HG02763 (cell line): ENCODE data around the gene SORCS3.

Experiments
- ATAC-seq: cut with Tn5 transposase; IDR thresholded peaks from one replicate; pipeline ENCODE4 v1.9.1; 2021; ENCODE audit warnings: mild to moderate bottlenecking, moderate library complexity; ENCODE audit not compliant: unreplicated experiment

Gene SORCS3

DNA sequence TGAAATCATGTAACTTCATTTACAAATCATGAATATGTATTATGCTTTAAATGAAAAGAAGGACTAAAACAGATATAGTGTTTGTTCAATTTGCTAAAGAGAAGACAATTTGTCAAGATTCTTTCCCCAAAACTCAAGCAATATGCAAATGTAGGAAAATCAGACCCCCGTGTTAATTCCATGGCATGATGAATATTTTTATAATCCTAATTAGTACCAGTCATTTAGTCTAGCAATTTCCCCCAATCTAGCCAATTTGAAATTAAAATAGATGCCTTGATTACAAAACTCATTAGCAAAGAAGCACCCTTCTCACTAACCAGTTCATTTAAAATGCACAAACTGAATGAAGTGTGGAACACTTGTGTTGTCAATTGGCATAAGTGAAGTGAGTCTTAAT lies 347.6 kb downstream of the SORCS3 start:
- no peak for ATAC-seq

DNA sequence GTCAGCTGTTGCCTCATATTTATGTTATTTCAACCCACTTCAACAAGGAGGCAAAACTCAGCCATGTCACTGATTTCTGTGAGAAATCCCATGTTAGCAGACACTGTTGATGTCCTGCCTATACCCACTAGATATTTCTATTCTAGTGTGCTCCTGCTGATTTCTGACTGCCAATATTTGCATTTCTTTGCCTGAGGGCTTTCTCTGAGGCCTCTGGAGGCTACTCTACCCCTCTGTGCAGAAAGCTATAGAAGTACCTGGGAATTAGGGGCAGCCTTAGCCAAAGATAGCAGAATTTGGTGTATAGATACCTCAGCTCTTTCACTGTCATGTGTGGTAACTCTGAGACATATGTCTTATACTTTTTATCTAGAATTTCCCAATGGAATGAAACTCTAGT lies 348.8 kb downstream of the SORCS3 start:
- no peak for ATAC-seq

- no peak for ATAC-seq
Observed at GRCh38 chr10:104993085-104993484, 352.0 kb downstream of the SORCS3 start.

GRCh38 chr10:105001269-105001668 lies 360.2 kb downstream of the SORCS3 start:
- ATAC-seq = no peak

DNA sequence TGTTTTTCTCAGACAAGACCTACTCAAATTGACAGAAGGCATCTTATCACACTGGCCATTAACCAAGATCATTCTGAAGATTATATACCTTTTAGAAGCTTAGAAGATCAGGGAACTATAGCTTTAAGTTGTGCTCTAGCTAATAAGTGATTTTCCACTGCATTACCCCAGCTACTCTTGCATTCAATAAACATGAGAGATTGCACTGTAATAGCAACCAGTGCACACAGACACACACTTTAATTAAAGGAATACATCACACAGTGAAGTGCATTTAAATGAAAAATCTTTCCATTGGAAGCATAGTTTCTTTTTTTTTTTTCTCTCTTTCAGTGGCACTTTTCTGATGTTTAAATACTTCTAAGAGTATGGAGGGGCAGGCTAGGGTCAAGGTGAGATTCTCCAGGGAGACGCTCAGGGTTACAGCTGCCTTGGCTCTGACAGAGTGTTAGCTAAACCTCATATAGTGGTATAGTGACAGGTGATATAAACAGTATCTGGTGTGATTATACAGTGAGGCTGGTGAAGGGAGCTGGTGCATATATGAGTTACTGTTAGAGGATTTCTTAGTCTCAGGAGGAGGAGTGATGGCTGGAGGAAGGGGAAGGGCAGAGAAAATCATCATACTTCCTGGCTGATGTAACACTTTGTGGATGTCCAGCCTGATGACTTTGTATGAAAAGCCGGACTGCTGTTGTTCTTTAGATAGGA lies 369.5 kb downstream of the SORCS3 start:
- no peak for ATAC-seq

GRCh38 chr10:105017116-105017515 lies 376.0 kb downstream of the SORCS3 start:
- no peak for ATAC-seq

DNA sequence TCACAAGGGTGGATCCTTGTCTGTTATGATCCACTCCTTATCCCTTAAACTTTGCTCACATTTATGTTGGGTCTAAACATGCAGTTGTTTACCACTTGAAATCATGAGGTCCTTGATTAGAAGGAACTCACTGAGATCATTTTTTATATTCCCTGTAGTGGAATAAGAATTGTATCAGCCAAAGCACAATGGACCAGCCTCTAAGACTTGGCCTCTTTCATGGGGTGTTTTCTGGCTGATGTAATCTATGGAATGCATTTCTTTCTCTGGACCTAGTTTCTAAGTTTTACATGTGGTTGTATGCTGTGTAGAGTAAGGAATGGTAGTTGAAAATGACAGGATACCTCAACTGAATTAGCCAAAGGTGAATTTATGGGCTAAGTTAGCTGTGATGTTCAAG lies 376.6 kb downstream of the SORCS3 start:
- no peak for ATAC-seq

DNA sequence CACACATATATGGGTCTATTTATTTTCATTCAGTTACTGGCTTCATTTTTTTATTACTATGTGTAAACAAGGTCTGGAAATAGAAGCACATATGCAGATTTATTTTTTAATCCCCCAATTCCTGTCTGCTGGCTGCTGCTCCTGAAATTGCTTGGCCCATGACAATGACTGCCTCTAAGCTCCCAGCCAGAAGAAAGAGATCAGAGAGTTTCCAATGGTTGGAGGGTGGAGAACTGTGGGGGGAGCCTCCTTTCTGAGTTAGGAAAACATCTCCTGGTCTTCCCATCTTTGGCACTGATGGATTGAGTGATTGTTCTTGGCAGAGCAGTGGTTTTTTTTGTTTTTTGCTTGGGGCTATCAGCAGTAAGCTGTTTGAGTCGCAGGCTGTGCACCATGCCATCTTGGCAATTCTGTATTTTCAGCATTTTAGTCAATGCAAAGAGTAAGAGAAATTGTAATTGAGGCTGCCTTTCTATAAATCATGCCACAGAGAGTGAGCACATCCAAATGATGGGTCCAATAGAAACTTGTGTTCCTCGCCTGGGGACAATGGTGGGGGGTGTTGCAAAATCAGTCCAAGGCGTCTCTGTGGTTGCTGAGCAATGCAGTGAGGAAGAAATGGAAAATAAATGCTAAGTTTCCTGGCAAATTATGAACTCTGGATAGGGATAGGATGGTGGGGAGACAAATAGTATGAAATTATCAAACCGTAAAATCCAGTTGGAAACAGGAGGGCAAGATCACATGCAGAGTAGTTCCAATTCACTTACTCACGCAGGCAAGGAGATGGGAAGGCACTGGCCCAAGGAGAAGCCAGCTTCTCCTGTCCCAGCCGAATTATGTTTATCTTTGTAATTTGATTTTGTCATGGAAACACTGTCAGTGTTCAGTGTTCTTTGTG lies 382.4 kb downstream of the SORCS3 start:
- no peak for ATAC-seq

DNA sequence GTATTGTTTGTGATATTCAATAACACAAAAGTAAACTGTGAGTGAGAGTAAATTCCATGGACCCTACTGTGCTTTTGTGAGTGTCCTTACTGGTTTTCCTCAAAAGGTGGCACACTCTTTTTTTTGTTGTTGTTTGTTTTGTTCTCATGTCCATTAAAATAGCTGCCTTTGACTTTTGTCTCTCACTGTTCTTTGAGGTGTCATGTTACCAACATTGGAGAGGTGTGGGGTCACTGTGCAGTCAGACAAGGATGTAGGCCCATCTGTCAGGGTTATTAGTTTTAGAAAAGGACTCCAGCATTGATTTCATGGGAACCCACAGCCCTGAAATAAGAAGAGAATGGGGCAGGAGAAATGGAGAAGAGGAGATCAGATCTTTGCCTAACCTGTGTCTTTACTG lies 383.1 kb downstream of the SORCS3 start:
- no peak for ATAC-seq

- ATAC-seq = no peak
Observed at GRCh38 chr10:105025092-105025491, 384.0 kb downstream of the SORCS3 start.

GRCh38 chr10:105026566-105026965 lies 385.5 kb downstream of the SORCS3 start:
- no peak for ATAC-seq

GRCh38 chr10:105029286-105029685 lies 388.2 kb downstream of the SORCS3 start:
- ATAC-seq = no peak

- ATAC-seq = no peak
Observed at GRCh38 chr10:105037022-105037421, 395.9 kb downstream of the SORCS3 start.

DNA sequence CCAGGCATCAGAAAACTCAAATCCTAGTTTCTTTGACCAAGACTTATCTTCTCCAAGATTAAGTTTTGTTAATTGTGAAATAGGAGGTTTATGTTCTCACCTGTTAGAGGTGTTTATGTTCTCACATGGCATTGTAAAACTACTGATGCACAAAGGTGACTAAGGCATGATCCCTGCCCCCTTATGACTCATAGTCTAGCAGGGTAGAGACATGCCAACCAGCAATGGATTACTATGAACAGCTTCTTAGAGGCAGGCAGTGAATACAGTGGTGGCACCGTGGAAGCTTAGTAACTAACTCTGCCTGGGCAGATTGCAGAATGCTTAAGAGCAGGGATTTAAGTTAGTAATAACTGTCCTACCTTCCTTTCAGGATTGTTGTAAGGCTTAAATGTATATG lies 400.9 kb downstream of the SORCS3 start:
- no peak for ATAC-seq

DNA sequence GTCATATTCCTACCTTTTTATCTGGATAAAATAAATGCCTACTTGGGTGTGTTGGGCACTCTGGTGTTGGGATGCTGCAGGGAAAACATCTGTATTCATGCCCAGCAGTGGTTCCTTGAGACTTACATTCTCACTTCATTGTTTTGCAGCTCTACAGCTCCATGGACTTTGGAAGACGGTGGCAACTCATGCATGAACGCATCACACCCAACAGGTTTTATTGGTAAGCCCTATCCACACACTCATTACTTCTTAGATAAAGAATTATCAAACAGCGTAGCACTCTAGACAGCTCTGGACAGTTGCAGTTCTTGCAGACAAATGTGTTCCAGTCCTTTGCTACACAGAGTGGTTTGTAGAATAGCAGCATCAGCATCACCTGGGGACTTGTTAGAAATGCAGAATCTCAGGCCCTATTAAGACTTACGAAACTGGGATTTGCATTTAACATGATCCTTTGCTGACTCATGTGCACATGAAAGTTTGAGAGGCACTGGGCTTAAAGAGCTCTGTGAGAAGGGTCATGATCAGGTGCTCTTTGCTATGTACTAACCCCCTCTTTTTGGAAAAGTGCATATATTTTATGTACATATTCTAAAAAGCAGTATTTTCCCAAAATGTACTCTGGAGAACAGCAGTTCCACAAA lies 401.9 kb downstream of the SORCS3 start:
- no peak for ATAC-seq

- no peak for ATAC-seq
Observed at GRCh38 chr10:105044902-105045301, 403.8 kb downstream of the SORCS3 start.

DNA sequence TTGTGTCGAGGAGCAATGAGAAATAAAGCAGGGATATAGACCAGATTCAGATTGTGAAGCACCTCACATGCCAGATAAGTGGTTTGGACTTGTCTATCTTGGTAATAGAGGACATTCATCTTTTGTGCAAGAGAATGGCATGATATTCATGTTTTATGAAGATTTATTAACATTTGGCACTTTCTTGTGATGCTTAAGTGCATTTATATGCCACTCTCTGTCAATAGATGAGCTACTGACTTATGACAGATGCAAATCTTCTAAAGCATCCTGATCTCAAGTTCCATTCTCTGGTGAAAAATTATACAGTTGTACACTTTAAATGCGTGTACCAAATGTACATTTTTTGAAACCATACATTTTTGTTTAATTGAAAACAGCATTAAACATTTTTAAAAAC lies 415.3 kb downstream of the SORCS3 start:
- ATAC-seq = no peak

DNA sequence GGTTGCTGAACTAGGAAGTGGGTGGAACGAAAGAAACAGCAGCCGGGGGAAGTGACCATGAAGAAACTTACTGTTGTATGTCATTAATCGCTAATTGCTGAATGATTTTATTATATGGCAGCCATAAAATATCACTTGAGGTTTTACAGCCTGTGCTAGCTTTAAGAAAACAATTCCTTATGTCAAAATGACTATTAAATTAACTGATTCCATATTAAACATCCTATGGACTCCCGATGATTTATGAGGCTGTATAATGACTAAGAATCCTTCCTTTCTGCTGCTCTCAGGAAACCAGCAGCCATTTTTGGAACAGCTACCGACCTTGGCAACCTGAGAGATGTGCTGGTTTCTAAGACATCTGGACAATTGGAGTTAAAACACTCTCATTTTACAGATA lies 421.9 kb downstream of the SORCS3 start:
- no peak for ATAC-seq

DNA sequence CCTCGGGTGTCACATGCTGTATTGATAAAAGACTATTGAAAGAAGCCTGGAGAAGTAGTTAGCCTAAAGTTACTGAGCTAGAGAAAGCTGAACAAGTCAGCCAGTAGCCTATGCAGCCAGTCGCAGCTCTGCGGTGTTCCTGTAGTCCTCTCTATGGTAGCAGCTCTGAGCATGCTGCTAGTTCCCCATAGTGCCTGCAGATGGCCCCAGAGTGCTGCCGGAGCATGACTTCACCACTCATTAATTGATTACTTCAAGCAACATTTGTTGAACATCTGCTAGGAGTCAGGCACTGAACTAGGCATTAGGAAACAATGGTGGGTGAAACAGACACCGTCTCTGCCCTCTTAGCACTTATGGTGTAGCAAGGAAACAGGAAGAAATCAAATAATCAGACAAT lies 422.7 kb downstream of the SORCS3 start:
- no peak for ATAC-seq

GRCh38 chr10:105068497-105068896 lies 427.4 kb downstream of the SORCS3 start:
- no peak for ATAC-seq

GRCh38 chr10:105070249-105070648 lies 429.2 kb downstream of the SORCS3 start:
- ATAC-seq = no peak

- ATAC-seq = no peak
Observed at GRCh38 chr10:105070952-105071351, 429.9 kb downstream of the SORCS3 start.
